ENCODE data around the gene MT1F.

MT1F gene

DNA sequence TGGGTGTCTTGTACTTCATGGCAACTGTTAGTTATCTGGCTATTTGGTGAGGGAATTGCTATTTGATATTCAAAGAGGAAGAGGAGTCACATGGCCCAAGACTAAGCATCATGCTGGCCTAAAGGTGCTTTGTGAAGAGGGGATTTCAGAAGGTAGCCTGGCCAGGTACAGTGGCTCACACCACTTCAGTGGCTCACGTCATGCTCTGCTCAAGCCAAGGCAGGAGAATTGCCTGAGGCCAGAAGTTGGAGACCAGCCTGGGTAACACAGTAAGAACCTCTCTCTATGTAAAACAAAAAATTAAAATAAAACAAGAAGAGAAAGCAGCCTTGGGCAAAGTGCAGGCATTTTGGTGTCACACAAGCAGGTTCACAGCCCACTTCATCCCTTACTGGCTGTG, 12.4 kb upstream of the MT1F start:
- TF ChIP-seq, protein P1, sequence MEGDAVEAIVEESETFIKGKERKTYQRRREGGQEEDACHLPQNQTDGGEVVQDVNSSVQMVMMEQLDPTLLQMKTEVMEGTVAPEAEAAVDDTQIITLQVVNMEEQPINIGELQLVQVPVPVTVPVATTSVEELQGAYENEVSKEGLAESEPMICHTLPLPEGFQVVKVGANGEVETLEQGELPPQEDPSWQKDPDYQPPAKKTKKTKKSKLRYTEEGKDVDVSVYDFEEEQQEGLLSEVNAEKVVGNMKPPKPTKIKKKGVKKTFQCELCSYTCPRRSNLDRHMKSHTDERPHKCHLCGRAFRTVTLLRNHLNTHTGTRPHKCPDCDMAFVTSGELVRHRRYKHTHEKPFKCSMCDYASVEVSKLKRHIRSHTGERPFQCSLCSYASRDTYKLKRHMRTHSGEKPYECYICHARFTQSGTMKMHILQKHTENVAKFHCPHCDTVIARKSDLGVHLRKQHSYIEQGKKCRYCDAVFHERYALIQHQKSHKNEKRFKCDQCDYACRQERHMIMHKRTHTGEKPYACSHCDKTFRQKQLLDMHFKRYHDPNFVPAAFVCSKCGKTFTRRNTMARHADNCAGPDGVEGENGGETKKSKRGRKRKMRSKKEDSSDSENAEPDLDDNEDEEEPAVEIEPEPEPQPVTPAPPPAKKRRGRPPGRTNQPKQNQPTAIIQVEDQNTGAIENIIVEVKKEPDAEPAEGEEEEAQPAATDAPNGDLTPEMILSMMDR (conservative IDR thresholded peaks at IDR 0.05; ENCODE audit: control insufficient read depth, insufficient read depth, low read depth, low read length): no peak
- H3K4me3 ChIP-seq (ENCODE audit: control insufficient read depth, low read depth, low read length): no peak overlapping the region
- DNase-seq (ENCODE audit: low read depth): no peak

DNA sequence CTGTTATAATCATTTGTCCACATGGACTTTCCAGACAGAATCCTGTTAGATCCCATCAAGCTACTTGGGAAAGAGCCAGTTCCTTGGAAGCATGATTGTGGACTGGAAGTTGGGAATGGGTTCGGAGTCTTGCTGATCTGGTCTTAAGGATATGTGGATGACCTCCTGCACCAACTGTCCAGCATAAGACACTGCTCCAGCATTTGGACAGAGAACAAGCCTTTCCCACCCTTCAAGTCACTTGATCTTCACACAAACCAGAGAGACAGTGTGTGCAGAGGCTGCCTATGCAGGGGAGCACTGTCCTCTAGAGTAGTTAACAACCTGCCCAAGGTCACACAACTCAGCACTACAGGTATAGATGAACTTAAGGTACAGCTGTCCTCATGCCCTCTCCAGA, 11.9 kb upstream of the MT1F start:
- no peak overlapping the region for H3K4me3 ChIP-seq (ENCODE audit: control insufficient read depth, low read depth, low read length)
- TF ChIP-seq, protein P1 (conservative IDR thresholded peaks at IDR 0.05; ENCODE audit: control insufficient read depth, insufficient read depth, low read depth, low read length): no peak
- no peak for DNase-seq (ENCODE audit: low read depth)

DNA sequence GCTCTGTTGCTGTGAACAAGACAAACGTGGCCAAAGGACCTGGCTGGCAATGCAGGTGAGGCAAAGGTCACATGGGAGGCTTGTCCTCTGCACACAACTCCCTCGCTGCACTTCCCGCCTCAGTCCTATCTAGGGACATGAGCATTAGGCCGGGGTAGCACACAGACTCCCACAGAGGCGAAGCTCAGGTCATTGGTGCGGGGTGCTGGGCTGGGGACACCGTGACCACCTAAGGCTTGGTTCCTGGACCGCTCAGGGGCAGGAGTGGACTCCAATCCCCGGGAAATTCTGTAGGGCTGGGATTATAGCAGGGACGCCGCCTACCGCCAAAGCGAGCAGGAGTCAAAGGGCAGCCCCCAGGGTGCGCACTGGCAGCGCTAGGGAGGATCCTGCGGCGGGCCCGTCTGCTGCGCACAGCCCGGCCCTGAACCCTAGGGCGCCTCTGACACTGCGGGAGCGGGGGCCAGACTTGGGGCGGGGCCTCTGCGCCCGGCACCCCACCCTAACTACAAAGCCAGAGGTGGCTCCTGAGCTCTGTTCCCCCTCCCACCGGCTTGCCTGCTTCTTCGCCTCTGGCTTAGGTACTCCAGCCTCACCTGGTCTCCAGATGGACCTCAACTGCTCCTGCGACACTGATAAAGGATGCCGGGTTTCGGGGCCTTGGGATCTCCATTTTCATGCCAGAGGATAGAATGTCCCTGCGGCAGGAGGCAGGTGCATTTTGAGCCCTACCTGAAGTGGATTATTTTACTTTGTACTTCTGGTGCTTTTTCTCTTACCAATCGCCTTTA, 9.9 kb upstream of the MT1F start:
- TF ChIP-seq, protein P1 (conservative IDR thresholded peaks at IDR 0.05; ENCODE audit: control insufficient read depth, insufficient read depth, low read depth, low read length): no peak
- DNase-seq (ENCODE audit: low read depth): no peak

DNA sequence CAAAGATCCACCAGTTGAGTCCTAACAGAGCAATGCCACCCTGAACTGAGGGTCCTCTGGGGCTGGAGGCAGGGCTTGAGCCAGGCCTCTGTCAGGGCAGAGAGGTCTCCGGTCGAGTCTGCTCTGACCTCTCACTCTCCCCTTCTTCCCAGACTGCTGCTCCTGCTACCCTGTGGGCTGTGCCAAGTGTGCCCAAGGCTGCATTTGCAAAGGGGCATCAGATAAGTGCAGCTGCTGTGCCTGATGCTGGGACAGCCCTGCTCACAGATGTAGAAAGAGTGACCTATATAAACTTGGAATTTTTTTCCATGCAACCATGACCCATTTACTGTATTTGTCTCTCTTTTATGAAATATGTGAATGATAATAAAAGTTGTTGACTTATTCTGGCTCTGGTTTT, 8.5 kb upstream of the MT1F start:
- TF ChIP-seq, protein P1 (conservative IDR thresholded peaks at IDR 0.05; ENCODE audit: control insufficient read depth, insufficient read depth, low read depth, low read length): no peak
- no peak overlapping the region for H3K4me3 ChIP-seq (ENCODE audit: control insufficient read depth, low read depth, low read length)
- DNase-seq (ENCODE audit: low read depth): no peak

More for the DNA sequence above, 9.9 kb upstream of the MT1F start:
- no peak overlapping the region for H3K4me3 ChIP-seq (ENCODE audit: control insufficient read depth, low read depth, low read length)

DNA sequence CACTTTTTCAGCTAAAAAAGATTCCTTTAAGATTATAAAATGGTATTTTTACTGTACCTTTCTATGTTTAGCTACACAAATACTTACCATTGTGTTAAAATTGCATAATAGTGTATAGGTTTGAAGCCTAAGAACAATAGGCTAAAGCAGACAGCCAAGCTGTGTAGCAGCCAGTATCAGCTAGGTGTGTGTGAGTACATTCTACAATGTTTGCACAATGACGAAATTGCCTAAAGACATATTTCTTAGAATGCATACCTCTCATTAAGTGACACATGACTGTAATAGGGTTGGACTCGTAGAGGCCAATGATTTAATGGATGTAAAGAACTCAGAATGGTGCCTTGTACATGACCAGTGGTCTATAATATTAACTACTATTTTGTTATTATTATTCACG, 7.9 kb upstream of the MT1F start:
- no peak overlapping the region for H3K4me3 ChIP-seq (ENCODE audit: control insufficient read depth, low read depth, low read length)
- no peak for DNase-seq (ENCODE audit: low read depth)
- TF ChIP-seq, protein P1 (conservative IDR thresholded peaks at IDR 0.05; ENCODE audit: control insufficient read depth, insufficient read depth, low read depth, low read length): no peak

DNA sequence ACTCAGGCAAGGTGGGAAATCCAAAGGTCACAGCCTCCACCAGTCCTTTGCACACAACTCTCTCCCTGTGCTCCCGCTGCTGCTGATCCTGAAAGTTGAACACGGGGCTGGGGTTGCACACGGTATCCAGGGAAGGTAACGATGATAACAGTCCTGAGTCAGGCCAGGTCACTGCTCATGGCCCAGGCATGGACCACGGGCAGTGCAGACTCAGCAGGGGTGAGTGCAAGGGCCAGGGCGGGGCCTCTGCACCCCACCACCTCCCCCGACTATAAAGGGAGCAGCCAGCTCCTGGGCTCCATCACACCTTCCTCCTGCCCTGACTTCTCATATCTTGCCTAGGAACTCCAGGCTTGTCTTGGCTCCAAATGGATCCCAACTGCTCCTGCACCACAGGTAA, 6.2 kb upstream of the MT1F start, which contains the start of gene MT1B:
MT1B (plus strand) TSS at position 301 of the 400 bp plus-strand sequence; CDS start at position 369, 68 bp downstream.
- TF ChIP-seq, protein P1 (conservative IDR thresholded peaks at IDR 0.05; ENCODE audit: control insufficient read depth, insufficient read depth, low read depth, low read length): no peak
- no peak within 1 kb of the TSS for H3K4me3 ChIP-seq (ENCODE audit: control insufficient read depth, low read depth, low read length)
- DNase-seq (ENCODE audit: low read depth): no peak
